ACC112 (cell line): ENCODE data around the gene IL22.

Source experiments
- H2AFZ ChIP-seq: fragments of 200-600 bp; sonication (generic); one replicate; pipeline ENCODE4 v1.6.0; 2017; ENCODE audit warnings: antibody characterized with exemption, low read length; ENCODE audit not compliant: unreplicated experiment
- H3K27ac ChIP-seq: fragments of 200-600 bp; sonication (generic); 2 replicates; pipeline ENCODE4 v1.5.1; 2014; ENCODE audit warnings: low read depth, mild to moderate bottlenecking, antibody characterized with exemption, low read length, moderate library complexity
- H3K27me3 ChIP-seq: fragments of 200-600 bp; sonication (generic); 2 replicates; pipeline ENCODE4 v1.6.1; 2014; ENCODE audit warnings: mild to moderate bottlenecking, antibody characterized with exemption, low read length, moderate library complexity, mixed read lengths; ENCODE audit not compliant: insufficient read depth
- H3K36me3 ChIP-seq: fragments of 200-600 bp; sonication (generic); 2 replicates; pipeline ENCODE4 v1.6.1; 2016; ENCODE audit warnings: mild to moderate bottlenecking, antibody characterized with exemption, low read length, moderate library complexity, mixed read lengths; ENCODE audit not compliant: insufficient read depth
- H3K4me1 ChIP-seq: fragments of 200-600 bp; sonication (generic); one replicate; pipeline ENCODE4 v1.6.1; 2016; ENCODE audit warnings: low read length, mixed read lengths; ENCODE audit not compliant: insufficient read depth, unreplicated experiment, control insufficient read depth
- H3K4me3 ChIP-seq: fragments of 200-600 bp; sonication (generic); 2 replicates; pipeline ENCODE4 v1.5.1; 2014; ENCODE audit warnings: mild to moderate bottlenecking, low read depth, low read length
- H3K79me2 ChIP-seq: fragments of 200-600 bp; sonication (generic); one replicate; pipeline ENCODE4 v1.6.0; 2016; ENCODE audit warnings: low read length; ENCODE audit not compliant: control insufficient read depth, unreplicated experiment, insufficient read depth

The IL22 gene

GRCh38 chr12:68253504-68253903, at the start of gene IL22:
Gene IL22 (minus strand): TSS chr12:68253604. CDS start chr12:68253448, 156 bp downstream.
- Histone ChIP-seq H3K4me3 (no peak within 1 kb of the TSS), H3K79me2 (no peaks in the 10 kb centered on the region), H3K27ac (no peak within 1 kb of the TSS), H3K4me1 (peaks cover 8% of the 10 kb centered on the region), H3K27me3 (no peaks in the 10 kb centered on the region), H3K36me3 (no peaks in the 10 kb centered on the region), H2AFZ (no peak within 1 kb of the TSS)

DNA sequence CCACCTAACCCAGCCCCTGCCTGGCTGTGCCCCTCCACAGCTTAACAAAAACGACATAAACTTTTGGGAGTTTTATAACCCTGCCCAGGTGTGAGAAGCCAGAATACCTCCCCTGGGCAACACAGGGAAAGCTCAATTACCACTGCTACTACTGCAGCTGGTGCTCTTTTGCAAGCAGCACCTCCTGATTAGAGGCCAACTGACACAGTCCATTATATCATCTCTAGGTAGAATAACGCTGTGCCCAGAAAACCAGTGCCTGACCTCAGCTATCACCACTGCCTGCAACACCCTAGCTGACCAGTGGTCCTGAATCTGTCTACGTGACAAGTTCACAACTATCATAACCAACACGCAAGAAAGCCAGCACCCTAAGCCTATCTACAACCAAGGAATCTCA, 44.5 kb upstream of the IL22 start:
- no peaks in the 10 kb centered on the region for H3K27me3 ChIP-seq
- H3K4me1 ChIP-seq = no peaks in the 10 kb centered on the region
- no peak overlapping the region for H3K27ac ChIP-seq
- no peak overlapping the region for H3K4me3 ChIP-seq
- no peaks in the 10 kb centered on the region for H3K79me2 ChIP-seq
- no peak overlapping the region for H2AFZ ChIP-seq
- H3K36me3 ChIP-seq = peaks cover 7% of the 10 kb centered on the region; the same call in 1 of the 2 replicates

DNA sequence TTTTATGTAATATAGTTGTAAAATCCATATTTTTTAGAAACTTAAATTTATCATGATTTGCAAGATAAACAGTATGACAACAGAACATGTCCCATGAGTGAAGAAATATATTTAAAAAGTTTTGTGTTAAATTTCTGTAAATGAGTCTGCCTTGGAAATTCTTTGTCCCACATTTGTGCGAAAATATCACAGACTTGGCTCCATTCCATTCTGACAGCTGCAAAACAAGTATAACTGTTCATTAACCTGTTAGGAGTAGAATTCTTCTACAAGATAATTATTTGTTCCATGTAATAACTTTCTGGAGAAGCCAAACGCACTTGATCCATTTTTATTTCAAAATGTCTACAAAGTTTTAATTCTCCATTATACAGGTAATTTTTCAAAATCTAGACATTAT, 40.8 kb upstream of the IL22 start:
- H2AFZ ChIP-seq = no peak overlapping the region
- no peaks in the 10 kb centered on the region for H3K27me3 ChIP-seq
- no peak overlapping the region for H3K4me3 ChIP-seq
- H3K36me3 ChIP-seq = no peaks in the 10 kb centered on the region; the same call in 1 of the 2 replicates
- H3K79me2 ChIP-seq = no peaks in the 10 kb centered on the region
- no peaks in the 10 kb centered on the region for H3K4me1 ChIP-seq
- H3K27ac ChIP-seq = no peak overlapping the region

DNA sequence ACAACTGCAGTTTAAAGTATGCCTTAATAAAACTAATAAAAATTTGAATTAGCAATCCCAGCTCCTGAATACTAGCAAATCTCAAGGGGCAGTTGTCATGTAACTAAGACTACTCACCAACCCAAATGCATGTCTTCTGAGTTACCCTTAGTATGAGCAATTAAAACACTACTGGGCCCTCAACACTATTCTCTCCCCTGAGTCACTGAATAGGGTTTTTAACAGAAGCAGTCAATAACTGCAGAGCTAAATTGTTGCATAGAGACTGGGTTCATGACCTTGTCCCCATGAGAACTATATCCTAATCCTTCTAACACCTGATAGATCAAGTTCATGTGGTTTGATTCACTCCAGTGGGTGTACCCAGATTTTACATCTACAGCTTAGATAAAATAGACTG, 39.9 kb upstream of the IL22 start:
- no peaks in the 10 kb centered on the region for H3K79me2 ChIP-seq
- no peaks in the 10 kb centered on the region for H3K4me1 ChIP-seq
- H3K4me3 ChIP-seq = no peak overlapping the region
- H3K36me3 ChIP-seq = no peaks in the 10 kb centered on the region
- H3K27me3 ChIP-seq = no peaks in the 10 kb centered on the region
- H2AFZ ChIP-seq = no peak overlapping the region
- H3K27ac ChIP-seq = no peak overlapping the region

DNA sequence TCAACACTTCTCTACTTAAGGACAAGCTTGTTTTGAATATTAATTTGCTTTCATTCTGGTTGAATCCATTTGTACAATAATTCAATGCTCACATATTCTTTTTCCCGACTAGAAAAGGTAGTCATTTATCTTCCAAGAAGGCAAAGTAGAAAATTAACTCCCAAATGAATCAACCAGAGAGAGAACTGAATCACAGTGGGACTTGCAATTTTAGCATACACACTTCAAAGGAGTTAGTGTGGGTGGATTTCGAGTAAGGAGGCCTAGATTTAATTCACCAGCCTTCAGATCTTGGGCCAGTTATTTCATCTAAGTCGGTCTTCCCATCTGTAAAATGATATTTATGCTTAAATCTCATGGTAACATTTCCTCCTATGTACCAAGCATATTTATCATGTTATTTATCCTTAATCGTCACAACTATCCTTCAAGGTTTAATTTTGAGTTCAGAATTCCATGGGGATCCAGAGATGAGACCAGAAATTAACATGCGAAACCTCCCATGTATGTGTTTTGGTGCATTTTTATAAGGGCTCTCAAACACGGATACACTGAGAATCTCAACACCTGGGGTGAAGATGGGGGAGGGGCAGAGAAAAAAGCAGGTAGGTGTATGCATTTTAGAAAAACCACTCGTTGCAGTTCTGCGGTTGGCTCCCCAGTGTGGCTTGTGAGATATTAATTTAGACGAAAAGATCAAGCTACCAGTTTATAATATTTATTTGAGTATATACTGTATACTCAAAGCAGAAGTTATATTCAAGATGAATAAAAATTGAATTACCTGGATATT, 38.9 kb upstream of the IL22 start:
- Histone ChIP-seq H3K36me3 (no peaks in the 10 kb centered on the region), H3K79me2 (no peaks in the 10 kb centered on the region), H2AFZ (no peak overlapping the region), H3K27me3 (no peaks in the 10 kb centered on the region), H3K4me1 (no peaks in the 10 kb centered on the region), H3K4me3 (no peak overlapping the region), H3K27ac (no peak overlapping the region)

GRCh38 chr12:68291396-68292036, 38.1 kb upstream of the IL22 start:
- no peaks in the 10 kb centered on the region for H3K4me1 ChIP-seq
- no peaks in the 10 kb centered on the region for H3K27me3 ChIP-seq
- no peaks in the 10 kb centered on the region for H3K36me3 ChIP-seq
- H3K79me2 ChIP-seq = no peaks in the 10 kb centered on the region
- H3K27ac ChIP-seq = no peak overlapping the region
- no peak overlapping the region for H2AFZ ChIP-seq
- H3K4me3 ChIP-seq = no peak overlapping the region

DNA sequence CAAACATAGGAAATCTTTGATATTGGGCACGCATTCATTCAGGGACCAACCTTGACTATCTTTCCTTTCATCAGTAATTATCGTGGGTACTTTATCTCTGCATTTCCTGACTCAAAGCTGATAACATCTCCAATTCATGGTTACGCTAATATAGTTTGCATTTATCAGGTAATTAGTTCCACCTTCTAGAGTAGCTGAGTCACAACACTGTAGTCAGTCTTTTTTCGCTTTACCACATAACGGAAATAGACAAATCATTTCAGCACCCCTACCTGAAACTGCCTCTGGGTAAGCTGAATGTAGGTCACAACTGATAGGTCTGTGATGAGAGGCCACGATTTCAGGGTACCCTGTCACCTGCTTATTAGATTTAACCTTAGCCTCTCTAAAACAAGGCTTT, 36.7 kb upstream of the IL22 start:
- Histone ChIP-seq H3K4me1 (no peaks in the 10 kb centered on the region), H3K4me3 (no peak overlapping the region), H2AFZ (no peak overlapping the region), H3K36me3 (no peaks in the 10 kb centered on the region), H3K79me2 (no peaks in the 10 kb centered on the region), H3K27ac (no peak overlapping the region), H3K27me3 (no peaks in the 10 kb centered on the region)

DNA sequence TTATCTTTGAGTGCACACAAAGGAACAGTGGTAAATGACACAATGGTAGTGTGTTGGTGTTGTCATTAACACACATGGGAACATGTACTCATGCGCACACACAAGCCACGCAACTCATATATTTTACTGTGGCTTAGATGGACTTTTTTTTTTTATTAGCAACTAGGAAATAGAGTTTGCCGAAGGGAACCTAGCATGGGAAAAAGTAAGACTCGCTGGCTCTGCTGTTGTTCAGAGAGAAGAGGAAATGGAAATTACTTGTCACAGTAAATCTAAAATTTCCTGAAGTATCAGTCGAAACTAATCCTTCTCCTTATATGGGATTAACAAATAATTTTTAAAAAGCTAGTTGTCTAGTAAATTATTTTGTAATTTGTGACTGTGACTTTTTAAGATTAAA, 33.7 kb upstream of the IL22 start:
- H2AFZ ChIP-seq = no peak overlapping the region
- H3K79me2 ChIP-seq = no peaks in the 10 kb centered on the region
- H3K36me3 ChIP-seq = no peaks in the 10 kb centered on the region
- no peak overlapping the region for H3K27ac ChIP-seq
- no peaks in the 10 kb centered on the region for H3K4me1 ChIP-seq
- H3K4me3 ChIP-seq = no peak overlapping the region
- H3K27me3 ChIP-seq = no peaks in the 10 kb centered on the region

GRCh38 chr12:68286396-68286795, 33.0 kb upstream of the IL22 start:
- Histone ChIP-seq H3K4me1 (no peaks in the 10 kb centered on the region), H3K27ac (no peak overlapping the region), H3K4me3 (no peak overlapping the region), H3K27me3 (no peaks in the 10 kb centered on the region), H3K36me3 (no peaks in the 10 kb centered on the region), H2AFZ (no peak overlapping the region), H3K79me2 (no peaks in the 10 kb centered on the region)

DNA sequence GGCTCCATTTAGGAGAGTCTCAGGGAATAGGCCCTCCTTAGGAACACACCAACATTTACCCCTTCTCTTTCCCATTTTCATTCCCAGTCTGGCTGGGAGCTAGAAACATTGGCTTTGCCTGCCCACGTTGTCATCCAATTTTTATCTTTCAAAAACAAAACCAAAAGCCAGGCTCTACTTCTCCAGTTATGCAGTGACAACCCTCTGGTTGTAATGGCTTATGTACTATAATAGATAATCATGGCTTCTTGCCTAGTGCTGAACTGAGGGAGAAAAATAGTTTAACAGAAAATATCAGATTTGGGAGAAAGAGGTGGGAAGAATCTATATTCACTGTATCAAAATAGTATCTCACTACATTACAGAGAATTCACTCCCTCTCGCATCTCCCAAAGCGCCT, 32.1 kb upstream of the IL22 start:
- no peaks in the 10 kb centered on the region for H3K36me3 ChIP-seq
- H3K27ac ChIP-seq = no peak overlapping the region

More for the DNA sequence above, 32.1 kb upstream of the IL22 start:
- Histone ChIP-seq H2AFZ (no peak overlapping the region), H3K79me2 (no peaks in the 10 kb centered on the region), H3K4me1 (no peaks in the 10 kb centered on the region), H3K27me3 (no peaks in the 10 kb centered on the region), H3K4me3 (no peak overlapping the region)
